GM21723 (cell line): ENCODE measurements around the gene PRKCE.
A peak's percentile ranks its signal among the peaks of the same experiment; 100 is the strongest.

Source experiments
- ATAC-seq: cut with Tn5 transposase; IDR thresholded peaks from one replicate; pipeline ENCODE4 v1.9.1; 2021; ENCODE audit warnings: mild to moderate bottlenecking, moderate library complexity; ENCODE audit not compliant: unreplicated experiment

Gene PRKCE

GRCh38 chr2:45721150-45721549 lies 69.7 kb downstream of the PRKCE start:
- ATAC-seq = no peak

- no peak for ATAC-seq
These were observed 71.0 kb downstream of the PRKCE start for GRCh38 chr2:45722477-45722876.

GRCh38 chr2:45723857-45724256 lies 72.4 kb downstream of the PRKCE start:
- no peak for ATAC-seq

- ATAC-seq = no peak
These were observed 72.9 kb downstream of the PRKCE start for GRCh38 chr2:45724335-45724734.

GRCh38 chr2:45725731-45726130 lies 74.3 kb downstream of the PRKCE start:
- ATAC-seq = no peak

- no peak for ATAC-seq
These were observed 74.7 kb downstream of the PRKCE start for GRCh38 chr2:45726188-45726587.

- peak; percentile 80 for ATAC-seq
These were observed 77.0 kb downstream of the PRKCE start for GRCh38 chr2:45728458-45728942.

- peak; percentile 61 for ATAC-seq
These were observed 78.5 kb downstream of the PRKCE start for GRCh38 chr2:45729753-45730512.

GRCh38 chr2:45731141-45731540 lies 79.7 kb downstream of the PRKCE start:
- no peak for ATAC-seq

GRCh38 chr2:45732436-45732835 lies 81.0 kb downstream of the PRKCE start:
- ATAC-seq = no peak

GRCh38 chr2:45732946-45733345 lies 81.5 kb downstream of the PRKCE start:
- no peak for ATAC-seq

- ATAC-seq = no peak
These were observed 82.9 kb downstream of the PRKCE start for GRCh38 chr2:45734336-45734735.

- ATAC-seq = no peak
These were observed 83.5 kb downstream of the PRKCE start for GRCh38 chr2:45734952-45735351.

- ATAC-seq = no peak
These were observed 85.6 kb downstream of the PRKCE start for GRCh38 chr2:45736757-45737704.

GRCh38 chr2:45739796-45740485 lies 88.5 kb downstream of the PRKCE start:
- no peak for ATAC-seq

- no peak for ATAC-seq
These were observed 89.8 kb downstream of the PRKCE start for GRCh38 chr2:45741161-45741850.

GRCh38 chr2:45743531-45744396 lies 92.3 kb downstream of the PRKCE start:
- no peak for ATAC-seq

- ATAC-seq = no peak
These were observed 93.8 kb downstream of the PRKCE start for GRCh38 chr2:45745231-45745630.

- no peak for ATAC-seq
These were observed 95.4 kb downstream of the PRKCE start for GRCh38 chr2:45746888-45747287.

- ATAC-seq = no peak
These were observed 95.9 kb downstream of the PRKCE start for GRCh38 chr2:45747363-45747762.
